Measurements from ENCODE around the gene RNF7. TPM values are rescaled to one million over a fixed set of nuclear protein-coding genes. Genes with fewer than 3 reads are reported as not detected.
A peak's percentile ranks its signal among the peaks of the same experiment; 100 is the strongest.

Gene RNF7
- total RNA-seq, 1 experiment from 2014 or later = 77.7 TPM

GRCh38 chr3:141793476-141794260, 55.6 kb downstream of the RNF7 start:
- in situ Hi-C loops (cut with HindIII; ENCODE audit: low pct_unique_long_range_greater_than_20kb, low sequenced_read_pairs) = loop anchor here (25.0 kb wide), 1 partner anchor 94 kb away; the partner anchor contains the start of gene ATP1B3
- peak; percentile 6 for DNase-seq (ENCODE audit: low read depth, low spot score)

GRCh38 chr3:141795276-141795675, 57.2 kb downstream of the RNF7 start:
- in situ Hi-C loops (cut with HindIII; ENCODE audit: low pct_unique_long_range_greater_than_20kb, low sequenced_read_pairs) = loop anchor here (25.0 kb wide), 1 partner anchor 92 kb away; the partner anchor contains the start of gene ATP1B3

DNA sequence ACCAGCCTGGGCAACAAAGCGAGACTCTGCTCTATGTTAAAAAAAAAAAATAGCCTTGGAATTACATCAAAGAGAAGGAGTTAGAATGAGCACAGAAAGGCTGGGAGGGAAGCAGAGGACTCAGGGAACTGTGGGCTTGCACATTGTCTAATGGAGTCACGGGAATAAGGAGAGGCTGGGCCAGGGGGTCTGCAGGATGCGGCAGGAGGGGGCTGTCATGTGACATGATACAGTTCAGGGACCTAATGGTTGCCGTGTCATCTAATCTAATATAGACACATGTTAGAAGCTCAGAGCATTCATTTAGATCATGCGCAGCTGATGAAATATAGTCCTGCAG, 57.6 kb downstream of the RNF7 start:
- no peak for DNase-seq (ENCODE audit: low read depth, low spot score)
- in situ Hi-C loops (cut with HindIII; ENCODE audit: low pct_unique_long_range_greater_than_20kb, low sequenced_read_pairs) = loop anchor here (25.0 kb wide), 1 partner anchor 92 kb away; the partner anchor contains the start of gene ATP1B3

More at GRCh38 chr3:141795276-141795675, 57.2 kb downstream of the RNF7 start:
- peak; percentile 33 for DNase-seq (ENCODE audit: low read depth, low spot score)

DNA sequence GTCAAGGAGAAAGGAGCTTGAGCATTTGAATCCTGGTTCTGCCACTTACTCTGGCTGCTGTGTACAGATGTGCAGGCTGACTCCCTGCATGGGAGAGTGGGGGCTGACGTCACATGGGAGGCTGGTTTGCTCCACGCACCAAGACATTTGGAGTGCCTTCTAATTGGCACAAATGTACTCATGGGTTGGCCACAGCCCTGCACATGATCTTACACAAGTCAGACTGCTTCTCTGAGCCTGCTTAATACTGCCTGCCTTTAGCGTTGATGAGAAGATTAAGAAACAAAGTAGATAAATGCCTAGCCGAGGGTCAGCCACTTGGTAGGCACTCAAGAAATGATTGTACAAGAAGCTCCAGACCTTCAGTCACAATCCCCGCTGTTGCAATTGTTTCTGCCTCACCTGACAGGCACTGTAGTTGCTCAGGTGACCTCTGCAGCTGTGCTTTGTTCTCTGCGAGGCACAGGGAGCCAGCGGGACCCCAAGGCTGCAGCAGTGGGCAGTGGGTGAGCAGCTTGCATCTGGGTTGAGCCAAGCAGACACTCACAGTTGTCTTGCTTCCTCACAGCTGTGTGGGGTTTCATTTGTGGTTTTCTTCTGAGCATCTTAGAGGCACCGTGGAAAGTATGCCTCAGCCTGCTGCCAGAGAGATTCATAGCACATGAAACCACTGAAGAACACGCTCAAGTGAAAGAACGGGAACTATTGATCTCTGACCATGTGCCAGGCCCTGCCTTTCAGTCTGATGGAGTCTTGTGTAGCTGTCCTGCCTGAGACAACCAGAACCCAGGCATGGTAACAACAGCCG, 58.2 kb downstream of the RNF7 start:
- in situ Hi-C loops (cut with HindIII; ENCODE audit: low pct_unique_long_range_greater_than_20kb, low sequenced_read_pairs) = loop anchor here (25.0 kb wide), 1 partner anchor 91 kb away; the partner anchor contains the start of gene ATP1B3

More for the DNA sequence above, 58.2 kb downstream of the RNF7 start:
- no peak for DNase-seq (ENCODE audit: low read depth, low spot score)

Small RNA genes lying within 50 kb of the gene (small RNA-seq; reads per million reads assigned to genes)
- gene AC112771.1 = 0 reads per million in 2 experiments

Other genes with a start within 250 kb of the RNF7 start
- gene GRK7, start 25.1 kb downstream of the RNF7 start, total RNA-seq (2014; rRNA removed; shearing (Covaris generic)) = not detected in 2 replicates
- 80.7 and 81.6 TPM in 2 replicates for gene ATP1B3, start 138.3 kb downstream of the RNF7 start, total RNA-seq (2014; rRNA removed; shearing (Covaris generic))